ENCODE data around the gene GJA9.

DNA sequence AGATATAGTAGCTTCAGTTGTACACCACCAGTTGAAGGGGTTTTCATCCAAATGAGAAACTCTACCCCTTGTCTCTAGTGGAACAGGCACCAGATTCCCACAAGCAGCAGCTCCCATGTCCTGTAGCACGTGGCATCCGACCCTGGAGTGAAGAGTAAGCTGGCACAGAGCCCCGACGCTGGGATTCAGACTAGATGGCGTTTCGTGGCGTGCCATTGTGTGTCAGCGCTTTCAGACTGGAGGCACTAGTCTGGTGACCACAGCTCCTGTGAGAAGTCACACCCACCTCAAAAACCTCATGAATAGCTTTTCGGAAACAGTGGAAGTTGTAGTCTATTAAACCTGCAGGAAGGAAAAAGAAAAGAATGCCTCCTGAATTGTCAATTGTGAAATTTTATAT lies 42.0 kb downstream of the GJA9 start:
- TF ChIP-seq ZNF274 (IDR thresholded peaks at IDR 0.05; ENCODE audit: low read depth, low read length) (no peak), SUZ12 (IDR thresholded peaks at IDR 0.05; ENCODE audit: extremely low read depth, insufficient read depth, insufficient read length) (no peak)

Measured in NT2/D1 (cell line).